ENCODE data around the gene SLK.

Gene SLK

GRCh38 chr10:104057717-104058116, 90.8 kb downstream of the SLK start:
- DNase-seq: no peak

- no peak for DNase-seq
Observed at GRCh38 chr10:104059364-104059763, 92.4 kb downstream of the SLK start.

- DNase-seq: no peak
Observed at GRCh38 chr10:104061196-104061595, 94.3 kb downstream of the SLK start.

- no peak for DNase-seq
Observed at GRCh38 chr10:104065748-104066147, 98.8 kb downstream of the SLK start.

GRCh38 chr10:104066945-104067344, 100.0 kb downstream of the SLK start:
- no peak for DNase-seq

GRCh38 chr10:104067525-104067924, 100.6 kb downstream of the SLK start:
- no peak for DNase-seq

GRCh38 chr10:104069613-104070012, 102.7 kb downstream of the SLK start:
- DNase-seq: no peak

GRCh38 chr10:104072786-104073185, 105.8 kb downstream of the SLK start:
- DNase-seq: no peak

- DNase-seq: no peak
Observed at GRCh38 chr10:104074505-104074904, 107.6 kb downstream of the SLK start.

- no peak for DNase-seq
Observed at GRCh38 chr10:104076743-104077160, 109.8 kb downstream of the SLK start.

- DNase-seq: no peak
Observed at GRCh38 chr10:104077247-104077646, 110.3 kb downstream of the SLK start.

- no peak for DNase-seq
Observed at GRCh38 chr10:104077663-104078151, 110.8 kb downstream of the SLK start.

All from GOT3 (cell line).